Measurements from ENCODE around the gene CCNE1.

The CCNE1 gene

DNA sequence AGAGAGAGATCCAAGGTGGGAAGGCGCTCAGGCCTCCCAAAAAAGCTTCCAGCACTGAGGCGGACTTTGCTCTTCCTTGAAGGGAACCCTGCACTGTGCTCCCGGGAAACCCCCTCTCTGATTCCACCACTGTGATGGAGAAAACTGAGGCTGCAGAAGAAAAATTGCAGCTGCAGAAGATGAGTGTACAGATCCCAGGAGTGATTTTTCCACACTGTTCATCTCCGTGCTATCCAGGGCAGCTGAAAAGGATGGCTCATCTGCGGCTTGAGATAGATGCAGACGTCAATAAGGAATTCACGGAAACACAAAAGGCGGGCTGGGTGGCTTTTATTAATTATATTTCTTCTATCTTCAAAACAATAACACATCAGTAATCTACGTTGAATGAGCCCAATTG lies 26.2 kb downstream of the CCNE1 start:
- no peak overlapping the region for H3K4me3 Mint-ChIP-seq
- ATAC-seq (replicated peaks) (no peak), DNase-seq (no peak)
- H3K4me1 Mint-ChIP-seq, result peaks cover 11 to 16% of the 10 kb centered on the region in 2 donors
- H3K27ac Mint-ChIP-seq, result no peak overlapping the region
- no peaks in the 10 kb centered on the region for H3K9me3 Mint-ChIP-seq
- no peaks in the 10 kb centered on the region for H3K36me3 Mint-ChIP-seq
- H3K27me3 Mint-ChIP-seq, result peaks cover 38 to 39% of the 10 kb centered on the region in 2 donors

GRCh38 chr19:29840066-29840950 lies 28.5 kb downstream of the CCNE1 start:
- no peak for ATAC-seq (replicated peaks)
- Mint-ChIP-seq H3K9me3 (no peaks in the 10 kb centered on the region), H3K27me3 (peaks cover 21 to 24% of the 10 kb centered on the region in 2 donors), H3K4me3 (no peak overlapping the region), H3K4me1 (peaks cover 8 to 16% of the 10 kb centered on the region in 2 donors), H3K36me3 (no peaks in the 10 kb centered on the region), H3K27ac (no peak overlapping the region)
- no peak for DNase-seq

DNA sequence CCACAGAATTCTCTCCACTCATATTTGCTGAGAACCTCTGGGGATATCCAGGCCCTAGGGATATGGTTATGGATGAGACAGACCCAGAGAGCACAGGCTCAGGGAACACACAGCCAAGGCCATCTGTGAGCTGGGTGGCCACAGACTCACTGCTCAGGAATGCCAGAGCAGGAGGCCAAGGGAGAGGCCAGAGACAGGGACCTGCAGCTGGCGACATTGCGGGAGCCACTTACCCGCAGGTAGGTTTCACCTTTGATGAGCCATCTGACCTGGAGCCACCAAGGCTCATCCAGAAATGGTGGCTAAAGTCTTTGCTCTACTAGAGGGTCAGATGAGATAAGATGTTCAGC lies 29.4 kb downstream of the CCNE1 start:
- H3K4me1 Mint-ChIP-seq, result peaks cover 12 to 24% of the 10 kb centered on the region in 2 donors
- H3K36me3 Mint-ChIP-seq, result no peaks in the 10 kb centered on the region
- no peak overlapping the region for H3K4me3 Mint-ChIP-seq
- no peak overlapping the region for H3K27ac Mint-ChIP-seq
- H3K27me3 Mint-ChIP-seq, result peaks cover 20 to 21% of the 10 kb centered on the region in 2 donors
- no peaks in the 10 kb centered on the region for H3K9me3 Mint-ChIP-seq
- DNase-seq (no peak), ATAC-seq (replicated peaks) (no peak)

- no peak overlapping the region for H3K4me3 Mint-ChIP-seq
- no peaks in the 10 kb centered on the region for H3K9me3 Mint-ChIP-seq
- no peaks in the 10 kb centered on the region for H3K36me3 Mint-ChIP-seq
- H3K27ac Mint-ChIP-seq, result no peak overlapping the region
- ATAC-seq (replicated peaks) (no peak), DNase-seq (no peak)
- H3K27me3 Mint-ChIP-seq, result peaks cover 20 to 21% of the 10 kb centered on the region in 2 donors
- H3K4me1 Mint-ChIP-seq, result peaks cover 12 to 20% of the 10 kb centered on the region in 2 donors
Observed at GRCh38 chr19:29841559-29842367, 30.0 kb downstream of the CCNE1 start.

GRCh38 chr19:29842471-29843179 lies 30.8 kb downstream of the CCNE1 start:
- no peaks in the 10 kb centered on the region for H3K36me3 Mint-ChIP-seq
- peaks cover 20 to 26% of the 10 kb centered on the region in 2 donors for H3K27me3 Mint-ChIP-seq
- DNase-seq (no peak), ATAC-seq (replicated peaks) (no peak)
- H3K27ac Mint-ChIP-seq, result no peak overlapping the region
- no peaks in the 10 kb centered on the region for H3K9me3 Mint-ChIP-seq
- H3K4me3 Mint-ChIP-seq, result peak overlapping the region in 1 of 2 donors; percentile 53
- H3K4me1 Mint-ChIP-seq, result peaks cover 5 to 11% of the 10 kb centered on the region in 2 donors

DNA sequence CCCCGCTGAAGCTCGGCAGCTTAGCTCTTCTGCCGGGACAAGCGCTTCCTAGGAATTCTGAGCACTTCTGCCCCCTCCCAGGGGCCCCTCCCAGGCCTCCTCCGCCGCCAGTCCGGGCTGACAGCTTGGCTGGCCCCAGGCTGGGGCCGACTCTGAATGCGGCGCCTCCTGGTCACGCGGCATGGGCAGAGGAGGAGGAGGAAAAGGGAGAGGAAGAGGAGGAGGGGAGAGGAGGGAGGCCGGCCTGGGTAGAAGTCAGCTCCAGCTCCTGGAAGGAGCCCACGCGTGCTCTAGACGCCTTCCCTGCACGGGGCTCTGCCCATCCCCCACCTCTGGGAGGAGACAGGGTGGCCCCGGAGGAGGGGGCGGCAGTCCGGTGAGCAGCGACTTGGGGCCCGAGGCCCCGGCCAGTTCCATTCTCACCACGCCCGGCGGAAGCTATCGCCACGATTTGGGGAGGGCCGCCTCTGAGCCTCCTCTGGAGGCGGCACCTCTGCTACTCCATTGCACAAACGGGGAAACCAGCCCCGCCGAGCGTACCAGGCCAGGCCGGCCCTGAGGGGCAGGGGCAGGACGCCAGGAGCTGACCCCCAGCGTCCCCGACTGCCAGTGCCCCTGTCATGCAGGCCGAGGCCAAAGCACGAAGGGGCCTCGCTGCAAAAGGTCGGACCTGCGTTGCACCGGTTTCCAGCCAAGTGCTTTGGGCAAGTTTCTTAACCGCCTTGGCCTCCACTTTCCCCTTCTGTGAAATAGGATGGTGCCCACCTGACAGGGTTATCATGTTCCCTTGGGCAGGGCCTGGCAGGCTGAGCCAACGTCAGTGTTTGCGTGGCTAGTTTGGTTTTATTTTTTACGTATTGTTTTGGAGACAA lies 31.6 kb downstream of the CCNE1 start:
- ATAC-seq (replicated peaks) (no peak), DNase-seq (no peak)
- Mint-ChIP-seq H3K27me3 (peaks cover 25 to 31% of the 10 kb centered on the region in 2 donors), H3K4me3 (peak overlapping the region; percentile 36 to 60), H3K27ac (no peak overlapping the region), H3K4me1 (peaks cover 4 to 9% of the 10 kb centered on the region in 2 donors), H3K36me3 (no peaks in the 10 kb centered on the region), H3K9me3 (no peaks in the 10 kb centered on the region)

DNA sequence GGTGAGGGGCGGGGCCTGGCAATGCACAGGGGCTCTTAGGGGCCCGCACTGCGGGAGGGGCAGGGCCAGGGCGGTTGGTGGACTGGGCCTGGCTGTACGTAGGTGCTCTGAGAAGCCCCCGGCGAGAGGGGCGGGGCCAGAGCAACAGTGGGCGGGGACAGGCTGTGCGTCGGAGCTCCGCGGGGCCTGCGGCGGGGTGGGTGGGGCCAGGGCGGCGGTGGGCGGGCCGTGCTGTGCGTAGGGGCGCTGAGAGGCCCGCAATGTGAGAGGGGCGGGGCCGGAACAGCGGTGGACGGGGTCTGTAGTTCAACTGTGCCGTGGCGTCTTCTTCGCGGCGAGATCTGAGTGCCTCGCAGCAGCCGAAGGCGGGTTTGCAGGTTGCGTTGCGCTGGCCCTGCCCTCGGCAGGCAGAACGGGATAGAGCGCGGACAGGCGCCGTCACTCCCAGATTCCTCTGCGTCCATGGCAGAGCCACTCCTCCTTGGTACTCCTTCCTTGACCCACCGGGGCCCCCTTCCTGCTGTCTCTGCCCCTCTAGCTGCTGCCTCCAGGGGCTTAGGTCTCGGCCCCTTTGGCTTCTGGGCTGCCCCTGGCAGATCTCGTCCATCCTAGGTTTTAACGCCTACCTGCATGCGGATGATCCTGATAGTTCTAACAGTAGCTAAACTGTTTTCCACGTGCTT lies 33.2 kb downstream of the CCNE1 start:
- H3K9me3 Mint-ChIP-seq, result no peaks in the 10 kb centered on the region
- peaks cover 4 to 9% of the 10 kb centered on the region in 2 donors for H3K4me1 Mint-ChIP-seq
- peak overlapping the region; percentile 70 for H3K27ac Mint-ChIP-seq
- no peaks in the 10 kb centered on the region for H3K36me3 Mint-ChIP-seq
- DNase-seq, result peak; percentile 92
- peak; percentile 81 to 83 for ATAC-seq (replicated peaks)
- H3K4me3 Mint-ChIP-seq, result peak overlapping the region; percentile 86 to 87
- peaks cover 28 to 35% of the 10 kb centered on the region in 2 donors for H3K27me3 Mint-ChIP-seq

DNA sequence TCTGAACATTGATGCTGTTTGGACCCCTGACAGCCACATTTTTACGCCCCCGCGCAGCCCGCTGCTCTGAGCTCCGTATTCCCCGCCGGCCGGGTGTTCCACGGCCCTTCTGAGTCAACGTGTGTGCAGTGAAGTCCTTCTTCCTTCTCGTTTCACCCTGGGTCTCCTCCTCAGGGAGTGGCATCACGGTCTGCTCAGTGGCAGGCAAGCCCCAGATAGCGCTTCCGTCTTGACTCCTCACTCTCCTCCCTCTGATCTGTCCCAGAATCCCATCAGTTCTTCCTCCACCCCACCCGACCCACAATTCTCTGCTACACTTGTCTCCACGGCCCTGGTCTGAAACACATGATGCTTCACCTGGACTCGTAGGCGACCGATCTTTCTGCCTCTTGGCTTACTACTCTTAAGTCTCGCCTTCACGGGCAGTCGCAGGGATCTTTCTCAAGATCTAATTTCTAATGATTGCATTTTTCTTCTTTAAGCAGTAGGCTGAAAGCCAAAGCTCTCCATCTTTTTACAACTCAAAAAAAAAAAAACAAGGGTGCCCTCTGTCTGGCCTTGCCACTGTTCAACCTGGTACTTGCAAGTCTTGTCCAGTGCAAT lies 33.9 kb downstream of the CCNE1 start:
- peaks cover 21 to 35% of the 10 kb centered on the region in 2 donors for H3K27me3 Mint-ChIP-seq
- peak; percentile 32 for DNase-seq
- H3K4me1 Mint-ChIP-seq, result peaks cover 4 to 9% of the 10 kb centered on the region in 2 donors
- peak overlapping the region; percentile 86 to 87 for H3K4me3 Mint-ChIP-seq
- peak overlapping the region; percentile 70 for H3K27ac Mint-ChIP-seq
- ATAC-seq (replicated peaks), result peak; percentile 19 to 45
- H3K9me3 Mint-ChIP-seq, result no peaks in the 10 kb centered on the region
- H3K36me3 Mint-ChIP-seq, result no peaks in the 10 kb centered on the region

- H3K27ac Mint-ChIP-seq, result no peak overlapping the region
- no peak for DNase-seq
- ATAC-seq (replicated peaks), result no peak
- H3K4me3 Mint-ChIP-seq, result no peak overlapping the region
- H3K4me1 Mint-ChIP-seq, result peaks cover 4 to 9% of the 10 kb centered on the region in 2 donors
- H3K27me3 Mint-ChIP-seq, result peaks cover 20 to 30% of the 10 kb centered on the region in 2 donors
- H3K9me3 Mint-ChIP-seq, result no peaks in the 10 kb centered on the region
- H3K36me3 Mint-ChIP-seq, result no peaks in the 10 kb centered on the region
Observed at GRCh38 chr19:29849208-29849607, 37.4 kb downstream of the CCNE1 start.

DNA sequence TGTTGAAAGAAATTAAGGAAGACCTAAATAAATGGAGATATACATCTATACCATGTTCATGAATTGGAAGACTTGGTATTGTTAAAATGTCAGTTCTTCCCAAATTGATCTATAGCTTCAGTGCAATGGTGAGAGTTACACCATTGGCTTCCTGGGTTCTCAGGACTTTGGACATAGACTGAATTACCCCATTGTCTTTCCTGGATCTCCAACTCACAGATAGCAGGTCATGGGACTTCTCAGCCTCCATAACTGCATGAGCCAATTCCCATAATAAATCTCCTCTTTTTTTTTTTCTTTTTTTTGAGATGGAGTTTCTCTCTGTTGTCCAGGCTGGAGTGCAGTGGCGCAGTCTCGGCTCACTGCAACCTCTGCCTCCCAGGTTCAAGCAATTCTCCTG lies 38.7 kb downstream of the CCNE1 start:
- Mint-ChIP-seq H3K27me3 (peaks cover 33% of the 10 kb centered on the region in 2 donors), H3K9me3 (no peaks in the 10 kb centered on the region), H3K4me3 (no peak overlapping the region), H3K36me3 (no peaks in the 10 kb centered on the region), H3K4me1 (peaks cover 3 to 8% of the 10 kb centered on the region in 2 donors), H3K27ac (no peak overlapping the region)
- DNase-seq, result no peak
- ATAC-seq (replicated peaks), result no peak

GRCh38 chr19:29851769-29852521 lies 40.2 kb downstream of the CCNE1 start:
- no peaks in the 10 kb centered on the region for H3K4me1 Mint-ChIP-seq
- no peak for DNase-seq
- H3K27ac Mint-ChIP-seq, result no peak overlapping the region
- H3K9me3 Mint-ChIP-seq, result no peaks in the 10 kb centered on the region
- no peak overlapping the region for H3K4me3 Mint-ChIP-seq
- peak; percentile 44 to 85 for ATAC-seq (replicated peaks)
- H3K27me3 Mint-ChIP-seq, result peaks cover 33 to 41% of the 10 kb centered on the region in 2 donors
- H3K36me3 Mint-ChIP-seq, result no peaks in the 10 kb centered on the region

GRCh38 chr19:29854033-29854432 lies 42.2 kb downstream of the CCNE1 start:
- no peak for ATAC-seq (replicated peaks)
- H3K9me3 Mint-ChIP-seq, result no peaks in the 10 kb centered on the region
- peaks cover 3 to 7% of the 10 kb centered on the region in 2 donors for H3K4me1 Mint-ChIP-seq
- H3K27ac Mint-ChIP-seq, result no peak overlapping the region
- H3K36me3 Mint-ChIP-seq, result no peaks in the 10 kb centered on the region
- peaks cover 31 to 47% of the 10 kb centered on the region in 2 donors for H3K27me3 Mint-ChIP-seq
- H3K4me3 Mint-ChIP-seq, result no peak overlapping the region
- no peak for DNase-seq
